ENCODE results near the gene ADAMTS2. TPM values are rescaled to one million over a fixed set of nuclear protein-coding genes. Genes with fewer than 3 reads are reported as not detected.
"Not testable (repeated sequence)": the region's sequence is repeated elsewhere in the genome, so short reads cannot be mapped to it uniquely, and the experiment has no call there.

Gene ADAMTS2
- total RNA-seq, 1 donor from 2014 or later = 7.7 TPM

DNA sequence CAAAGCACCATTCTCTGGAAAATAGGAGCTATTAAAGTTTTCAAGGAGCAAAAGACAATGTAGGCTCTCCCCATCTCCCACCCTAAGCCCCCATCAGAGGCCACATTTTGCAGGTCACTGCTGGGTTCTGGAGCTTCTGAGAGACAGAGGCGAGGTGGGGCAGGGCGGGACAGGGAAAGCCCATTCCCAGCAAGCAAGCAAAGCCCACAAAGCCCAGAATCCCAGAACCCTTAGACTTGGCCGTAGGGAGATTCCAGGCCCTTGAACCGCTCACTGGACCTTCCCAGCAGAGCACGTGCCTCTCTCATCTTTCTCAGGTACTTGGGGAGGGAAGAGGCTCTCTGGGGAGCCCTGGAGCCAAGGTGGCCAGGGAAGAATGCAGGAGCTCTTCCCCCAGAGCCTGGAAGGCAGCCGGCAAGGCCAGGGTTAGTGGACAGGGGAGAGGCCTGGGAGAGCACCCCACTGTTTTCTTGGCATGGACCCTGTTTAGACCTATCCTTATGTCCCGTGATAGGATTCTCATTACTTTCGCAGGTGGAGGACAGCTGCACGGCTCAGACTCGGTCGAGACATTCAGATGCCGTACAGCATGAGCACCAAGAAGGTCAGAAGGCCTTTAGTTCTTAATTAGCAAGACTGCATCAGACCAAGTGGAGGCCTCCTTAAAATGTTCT, 232.7 kb downstream of the ADAMTS2 start:
- Mint-ChIP-seq H3K9me3 (peaks cover 16% of the 10 kb centered on the region), H3K27ac (no peak overlapping the region), H3K4me1 (ENCODE audit: unreplicated experiment) (no peaks in the 10 kb centered on the region)

GRCh38 chr5:179111267-179112207, 233.7 kb downstream of the ADAMTS2 start:
- H3K4me3 Mint-ChIP-seq = no peak overlapping the region
- H3K36me3 Mint-ChIP-seq = no peaks in the 10 kb centered on the region
- TF ChIP-seq, protein P1, sequence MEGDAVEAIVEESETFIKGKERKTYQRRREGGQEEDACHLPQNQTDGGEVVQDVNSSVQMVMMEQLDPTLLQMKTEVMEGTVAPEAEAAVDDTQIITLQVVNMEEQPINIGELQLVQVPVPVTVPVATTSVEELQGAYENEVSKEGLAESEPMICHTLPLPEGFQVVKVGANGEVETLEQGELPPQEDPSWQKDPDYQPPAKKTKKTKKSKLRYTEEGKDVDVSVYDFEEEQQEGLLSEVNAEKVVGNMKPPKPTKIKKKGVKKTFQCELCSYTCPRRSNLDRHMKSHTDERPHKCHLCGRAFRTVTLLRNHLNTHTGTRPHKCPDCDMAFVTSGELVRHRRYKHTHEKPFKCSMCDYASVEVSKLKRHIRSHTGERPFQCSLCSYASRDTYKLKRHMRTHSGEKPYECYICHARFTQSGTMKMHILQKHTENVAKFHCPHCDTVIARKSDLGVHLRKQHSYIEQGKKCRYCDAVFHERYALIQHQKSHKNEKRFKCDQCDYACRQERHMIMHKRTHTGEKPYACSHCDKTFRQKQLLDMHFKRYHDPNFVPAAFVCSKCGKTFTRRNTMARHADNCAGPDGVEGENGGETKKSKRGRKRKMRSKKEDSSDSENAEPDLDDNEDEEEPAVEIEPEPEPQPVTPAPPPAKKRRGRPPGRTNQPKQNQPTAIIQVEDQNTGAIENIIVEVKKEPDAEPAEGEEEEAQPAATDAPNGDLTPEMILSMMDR (conservative IDR thresholded peaks at IDR 0.05) = no peak
- H3K27me3 Mint-ChIP-seq = no peaks in the 10 kb centered on the region
- peaks cover 21% of the 10 kb centered on the region for H3K9me3 Mint-ChIP-seq
- no peak overlapping the region for H3K27ac Mint-ChIP-seq
- DNase-seq (ENCODE audit: extremely low spot score, unreplicated experiment) = peak; percentile 39
- H3K4me1 Mint-ChIP-seq (ENCODE audit: unreplicated experiment) = no peaks in the 10 kb centered on the region

More for the DNA sequence above, 232.7 kb downstream of the ADAMTS2 start:
- DNase-seq (ENCODE audit: extremely low spot score, unreplicated experiment) = peak; percentile 36
- no peaks in the 10 kb centered on the region for H3K36me3 Mint-ChIP-seq
- no peaks in the 10 kb centered on the region for H3K27me3 Mint-ChIP-seq
- TF ChIP-seq, protein P1 (conservative IDR thresholded peaks at IDR 0.05) = no peak
- H3K4me3 Mint-ChIP-seq = no peak overlapping the region

- H3K36me3 Mint-ChIP-seq = no peaks in the 10 kb centered on the region
- no peaks in the 10 kb centered on the region for H3K4me1 Mint-ChIP-seq (ENCODE audit: unreplicated experiment)
- H3K27me3 Mint-ChIP-seq = no peaks in the 10 kb centered on the region
- H3K27ac Mint-ChIP-seq = no peak overlapping the region
- DNase-seq (ENCODE audit: extremely low spot score, unreplicated experiment) = peak; percentile 51
- no peak overlapping the region for H3K4me3 Mint-ChIP-seq
- peaks cover 21% of the 10 kb centered on the region for H3K9me3 Mint-ChIP-seq
- TF ChIP-seq, protein P1 (conservative IDR thresholded peaks at IDR 0.05) = no peak
Observed at GRCh38 chr5:179110528-179110927, 234.7 kb downstream of the ADAMTS2 start.

GRCh38 chr5:179101282-179101681, 244.0 kb downstream of the ADAMTS2 start:
- not testable (repeated sequence) for H3K9me3 Mint-ChIP-seq; H3K27ac Mint-ChIP-seq; H3K27me3 Mint-ChIP-seq; H3K4me1 Mint-ChIP-seq (ENCODE audit: unreplicated experiment); H3K36me3 Mint-ChIP-seq; DNase-seq (ENCODE audit: extremely low spot score, unreplicated experiment); H3K4me3 Mint-ChIP-seq

GRCh38 chr5:179089502-179089901, 255.8 kb downstream of the ADAMTS2 start:
- Mint-ChIP-seq H3K36me3 (no peaks in the 10 kb centered on the region), H3K27me3 (no peaks in the 10 kb centered on the region), H3K9me3 (peaks cover 25% of the 10 kb centered on the region), H3K27ac (no peak overlapping the region), H3K4me3 (no peak overlapping the region), H3K4me1 (ENCODE audit: unreplicated experiment) (no peaks in the 10 kb centered on the region)
- TF ChIP-seq, protein P1 (conservative IDR thresholded peaks at IDR 0.05) = no peak
- DNase-seq (ENCODE audit: extremely low spot score, unreplicated experiment) = no peak

DNA sequence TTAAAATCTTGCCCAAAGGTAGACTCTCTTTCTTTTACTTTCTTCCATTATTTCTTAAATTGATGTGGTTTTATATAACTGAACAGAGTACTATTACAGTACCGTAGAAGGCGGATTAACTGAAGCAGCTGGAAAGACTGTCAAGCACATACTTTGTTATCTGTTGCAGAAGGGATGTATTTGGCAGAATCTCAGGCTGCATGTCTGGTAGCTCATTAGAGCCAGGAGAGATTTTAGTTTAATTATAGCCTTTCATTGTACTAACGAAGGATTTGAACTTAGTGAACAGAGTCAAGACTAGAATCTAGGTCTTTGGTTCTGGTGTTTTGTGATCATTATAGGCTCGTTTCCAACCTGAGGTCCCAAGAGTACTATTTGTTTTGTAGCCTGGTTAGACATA, 264.5 kb downstream of the ADAMTS2 start:
- H3K4me3 Mint-ChIP-seq = no peak overlapping the region
- TF ChIP-seq, protein P1 (conservative IDR thresholded peaks at IDR 0.05) = no peak
- no peak for DNase-seq (ENCODE audit: extremely low spot score, unreplicated experiment)
- H3K9me3 Mint-ChIP-seq = peaks cover 30% of the 10 kb centered on the region
- H3K4me1 Mint-ChIP-seq (ENCODE audit: unreplicated experiment) = no peaks in the 10 kb centered on the region
- peaks cover 42% of the 10 kb centered on the region for H3K36me3 Mint-ChIP-seq
- no peak overlapping the region for H3K27ac Mint-ChIP-seq
- H3K27me3 Mint-ChIP-seq = no peaks in the 10 kb centered on the region
